GM21367 (cell line): ENCODE results near the gene CCDC171.

Experiments used
- ATAC-seq: cut with Tn5 transposase; IDR thresholded peaks from one replicate; pipeline ENCODE4 v1.9.1; 2021; ENCODE audit not compliant: unreplicated experiment

Gene CCDC171

DNA sequence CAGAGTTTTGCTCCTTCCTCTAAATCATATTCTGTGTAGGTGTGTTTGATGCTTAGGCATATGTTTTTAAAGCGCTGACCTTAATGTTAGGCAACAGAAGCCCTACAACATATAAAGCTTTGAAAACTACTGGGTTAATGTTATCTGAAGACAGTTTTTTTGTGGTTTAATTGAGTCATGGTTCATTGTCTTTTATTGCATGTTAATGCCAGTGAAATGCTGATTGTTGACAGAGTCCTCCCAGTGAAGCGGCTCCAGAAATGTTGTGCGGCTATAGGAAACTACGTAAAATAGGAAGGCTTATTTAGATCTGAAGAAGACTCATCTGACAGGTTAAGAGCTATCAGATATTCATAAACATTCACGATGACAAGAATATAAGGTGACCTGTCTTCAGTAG lies 424.6 kb downstream of the CCDC171 start:
- ATAC-seq = no peak

DNA sequence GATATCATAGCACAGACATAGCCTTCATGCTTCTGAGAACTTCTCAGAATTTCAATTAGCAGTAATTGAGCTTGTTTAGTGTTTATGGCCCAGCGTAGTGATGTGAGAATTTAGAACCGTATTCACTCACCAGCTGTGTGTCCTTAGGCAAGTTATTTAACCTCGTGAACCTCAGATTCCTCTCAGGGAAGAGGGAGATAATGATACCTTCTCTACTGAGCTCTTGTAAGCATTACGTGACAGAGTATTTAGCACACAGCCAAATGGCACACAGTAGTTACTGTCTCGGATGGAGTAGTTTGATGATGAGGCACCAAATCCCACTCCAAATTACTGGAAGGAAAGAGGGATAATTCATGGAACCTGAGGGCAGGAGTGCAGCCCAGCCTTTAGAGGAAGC lies 429.3 kb downstream of the CCDC171 start:
- ATAC-seq = no peak

DNA sequence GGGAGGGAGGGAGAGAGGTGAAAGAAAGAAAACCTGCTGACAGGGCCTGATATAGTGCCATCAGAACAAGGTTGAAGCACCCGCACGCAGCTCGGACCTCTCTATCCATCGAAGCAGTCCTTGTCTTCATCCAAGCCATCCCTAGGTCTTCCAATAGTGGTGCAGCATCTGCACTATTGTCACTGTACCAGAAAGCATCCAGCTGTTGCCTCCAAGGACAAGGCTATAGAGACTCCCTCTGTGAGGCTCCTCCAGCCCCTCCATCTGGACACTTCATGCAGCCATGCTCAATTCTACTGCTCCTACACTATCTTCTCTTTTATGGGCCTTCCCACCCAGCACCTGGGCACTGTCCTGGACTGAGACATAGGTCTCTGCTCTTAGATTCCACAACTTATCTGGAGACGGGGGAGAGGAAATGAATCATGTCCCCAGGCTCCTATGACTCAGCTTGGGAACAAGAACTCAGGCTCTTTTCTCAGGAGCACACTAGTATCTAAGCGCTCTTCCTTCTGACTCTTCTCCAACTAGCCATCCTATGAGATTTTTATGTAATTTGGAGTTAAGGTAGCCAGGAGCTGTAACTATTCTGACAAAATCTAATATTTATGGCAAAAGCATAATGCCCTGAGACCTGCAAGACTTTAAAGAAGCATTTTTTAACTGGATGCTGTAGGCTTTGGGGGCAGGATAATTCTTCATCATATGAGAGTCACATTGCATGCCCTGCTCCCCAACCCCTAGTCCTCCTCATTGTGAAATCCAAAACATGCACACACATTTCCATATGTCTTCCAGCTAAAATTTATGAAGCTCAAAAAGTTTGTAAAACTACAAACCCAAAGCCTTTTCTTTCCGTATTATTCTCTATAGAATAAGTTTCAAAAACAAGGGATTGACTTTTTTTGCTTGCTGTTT lies 446.8 kb downstream of the CCDC171 start:
- ATAC-seq = no peak

DNA sequence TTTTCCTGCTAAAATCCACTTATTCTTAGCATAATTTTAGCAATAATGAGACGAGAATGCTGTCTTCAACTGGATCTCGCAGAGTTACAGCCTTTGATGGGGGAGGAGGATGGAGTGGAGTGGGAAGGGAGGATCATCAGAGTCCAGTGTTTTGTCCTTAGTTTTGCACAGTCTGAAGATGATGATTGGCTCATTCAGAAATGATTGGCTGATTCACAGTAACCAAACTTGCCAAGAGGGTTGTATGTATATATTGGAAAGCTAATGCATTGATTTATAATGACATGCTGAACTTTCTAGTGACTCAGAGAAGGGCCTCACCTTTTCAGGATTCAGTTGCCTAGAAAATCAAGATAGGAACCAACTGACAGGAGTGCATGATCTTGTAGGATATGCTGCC lies 448.0 kb downstream of the CCDC171 start:
- no peak for ATAC-seq

DNA sequence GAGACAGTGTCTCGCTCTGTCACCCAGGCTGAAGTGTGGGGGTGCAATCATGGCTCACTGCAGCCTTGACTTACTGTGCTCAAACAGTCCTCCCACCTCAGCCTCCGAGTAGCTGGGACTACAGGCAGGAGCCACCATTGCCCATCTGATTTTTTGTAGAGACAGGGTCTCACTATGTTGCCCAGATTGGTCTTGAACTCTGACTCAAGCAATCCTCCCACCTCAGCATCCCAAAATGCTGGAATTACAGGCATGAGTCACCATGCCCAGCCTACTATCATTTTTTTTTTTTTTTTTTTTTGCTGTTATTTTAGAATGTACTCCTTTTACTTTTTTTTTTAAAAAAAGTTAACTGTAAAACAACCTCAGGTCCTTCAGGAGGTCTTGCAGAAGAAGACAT lies 449.0 kb downstream of the CCDC171 start:
- no peak for ATAC-seq

DNA sequence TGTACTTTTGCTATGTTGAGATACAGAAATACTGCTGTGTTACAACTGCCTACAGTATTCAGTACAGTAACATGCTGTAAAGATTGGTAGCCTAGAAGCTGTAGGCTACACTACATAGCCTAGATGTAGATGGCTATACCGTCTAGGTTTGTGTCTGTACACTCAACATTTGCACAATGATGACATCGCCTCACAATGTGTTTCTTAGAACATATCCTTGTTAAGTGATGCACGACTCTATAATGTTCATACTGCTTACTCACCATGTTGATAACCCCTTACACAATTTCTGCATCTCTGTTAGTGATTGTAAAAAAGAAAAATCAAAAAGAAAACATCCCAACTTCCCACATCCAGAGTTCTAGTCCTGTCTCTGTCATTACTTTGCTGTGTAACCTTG lies 450.0 kb downstream of the CCDC171 start:
- ATAC-seq = no peak

DNA sequence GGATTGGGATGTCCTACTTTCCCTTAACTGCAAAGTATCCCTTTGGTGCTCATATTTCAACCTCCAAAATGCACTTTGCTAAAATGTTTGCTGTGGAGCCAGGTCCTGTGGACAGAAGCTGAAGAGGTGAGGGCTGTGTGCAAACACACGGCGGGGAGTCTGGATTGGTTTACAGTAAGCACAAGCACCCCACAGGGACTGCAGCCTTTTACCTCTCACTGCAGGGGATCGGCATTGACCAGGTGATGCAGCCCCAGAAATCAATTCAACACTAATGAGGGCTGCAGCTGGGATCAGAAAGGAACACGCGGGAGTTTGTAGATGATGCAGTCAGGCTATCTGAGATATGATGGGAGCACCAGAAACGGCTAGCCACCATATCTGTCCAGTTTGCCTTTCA lies 450.9 kb downstream of the CCDC171 start:
- no peak for ATAC-seq

DNA sequence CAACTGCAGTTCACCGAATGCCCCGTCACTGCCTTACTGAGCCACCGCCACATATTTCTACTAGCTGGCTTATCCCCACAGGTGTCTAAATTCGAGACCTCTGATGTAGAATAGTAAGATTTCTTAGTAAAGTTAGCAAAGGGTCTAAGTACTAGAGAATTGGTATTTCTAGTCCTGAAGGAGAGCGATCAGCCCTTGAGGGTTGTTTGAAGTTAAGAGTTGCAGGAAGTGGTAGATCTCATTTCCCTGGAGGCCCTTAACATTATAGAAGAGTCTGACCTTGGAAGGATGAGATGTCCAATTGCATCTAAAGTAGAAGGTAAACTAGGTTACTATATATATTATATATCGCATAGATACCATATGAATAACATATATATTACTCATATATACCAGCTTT lies 451.8 kb downstream of the CCDC171 start:
- no peak for ATAC-seq

DNA sequence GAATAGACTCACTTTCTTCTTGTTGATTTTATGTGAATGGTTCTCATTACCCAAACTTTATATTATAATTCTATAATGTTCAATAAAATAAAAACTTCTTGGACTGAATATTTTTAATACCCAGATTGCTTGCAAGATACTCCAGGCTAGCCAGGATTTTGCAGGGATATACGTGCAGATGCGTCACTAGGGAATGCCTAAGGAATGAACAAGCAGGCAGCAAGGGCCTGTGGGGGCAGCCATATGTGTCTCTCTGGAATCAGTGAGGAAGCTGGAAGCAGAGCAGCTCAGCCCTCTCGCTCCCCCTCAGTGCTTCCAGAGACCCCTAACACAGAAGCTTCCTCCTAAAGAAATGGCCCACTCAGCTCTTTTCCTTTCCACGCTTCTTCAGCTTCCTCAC lies 457.4 kb downstream of the CCDC171 start:
- ATAC-seq = no peak

DNA sequence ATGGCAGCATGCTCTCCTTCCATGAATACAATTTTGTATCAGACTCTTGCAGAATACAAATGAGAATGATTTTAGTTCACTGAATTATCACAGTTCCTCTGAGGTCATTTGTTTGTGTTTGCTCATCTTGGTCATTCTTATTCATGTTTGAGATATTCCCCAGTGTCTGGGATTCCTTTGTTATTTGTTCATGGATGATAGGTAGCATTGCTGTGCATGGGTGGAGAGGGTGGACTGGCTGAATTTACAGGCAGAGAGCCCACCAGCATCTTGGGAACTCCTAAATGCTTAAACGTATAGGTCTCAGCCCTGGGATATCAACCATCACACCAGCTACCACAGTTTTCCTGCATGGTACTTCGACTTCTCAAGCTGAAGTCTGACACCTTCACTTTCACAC lies 459.8 kb downstream of the CCDC171 start:
- ATAC-seq = no peak

DNA sequence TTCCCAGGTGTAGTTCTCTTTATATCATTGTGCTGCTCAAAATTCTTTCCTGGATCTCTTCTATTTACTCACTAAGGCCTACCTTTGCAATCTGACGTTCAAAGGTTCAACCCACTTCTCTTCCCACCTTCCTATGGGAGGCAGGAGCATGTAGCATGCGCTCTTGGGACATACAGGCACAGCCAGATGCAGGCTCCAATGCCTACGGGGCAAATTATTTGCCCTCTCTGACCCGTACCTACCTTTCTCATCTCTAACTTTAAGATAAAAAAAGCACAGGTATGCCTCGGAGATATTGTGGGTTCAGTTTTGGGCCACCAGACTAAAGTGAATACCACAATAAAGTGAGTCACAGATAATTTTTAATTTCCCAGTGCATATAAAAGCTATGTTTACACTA lies 460.5 kb downstream of the CCDC171 start:
- no peak for ATAC-seq

DNA sequence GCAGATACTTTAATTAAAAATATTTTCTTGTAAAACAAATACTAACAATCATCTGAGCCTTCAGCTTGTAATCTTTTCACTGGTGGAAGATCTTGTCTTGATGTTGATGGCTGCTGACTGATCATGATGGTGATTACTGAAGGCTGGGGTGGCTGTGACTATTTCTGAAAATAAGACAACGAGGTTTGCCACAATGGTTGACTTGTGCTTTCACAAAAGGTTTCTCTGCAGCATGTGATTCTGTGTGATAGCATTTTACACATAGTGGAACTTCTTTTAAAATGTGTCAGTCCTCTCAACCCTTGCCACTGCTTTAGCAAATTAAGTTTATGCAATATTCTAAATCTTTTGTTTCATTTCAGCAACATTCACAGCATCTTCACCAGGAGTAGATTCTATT lies 461.0 kb downstream of the CCDC171 start:
- ATAC-seq = no peak

DNA sequence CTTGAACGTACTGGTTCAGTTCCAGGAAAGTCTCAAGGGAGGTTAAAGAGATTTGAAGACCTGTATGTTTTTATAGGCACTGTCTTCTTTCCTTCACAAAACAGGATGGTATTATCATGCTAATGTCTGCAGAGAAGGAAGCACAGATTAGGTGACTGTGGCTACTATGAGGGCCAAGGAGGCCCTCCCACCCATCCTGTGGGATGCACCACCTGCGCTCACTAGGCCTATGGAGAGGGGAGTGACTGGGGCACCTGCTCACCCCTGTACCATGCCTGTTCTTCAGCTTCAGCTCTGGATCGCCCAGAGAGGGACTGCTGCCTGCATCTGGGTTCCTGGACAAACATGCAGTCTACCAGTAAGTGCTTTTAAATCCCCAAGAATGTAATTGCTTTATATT lies 469.4 kb downstream of the CCDC171 start:
- ATAC-seq = no peak

DNA sequence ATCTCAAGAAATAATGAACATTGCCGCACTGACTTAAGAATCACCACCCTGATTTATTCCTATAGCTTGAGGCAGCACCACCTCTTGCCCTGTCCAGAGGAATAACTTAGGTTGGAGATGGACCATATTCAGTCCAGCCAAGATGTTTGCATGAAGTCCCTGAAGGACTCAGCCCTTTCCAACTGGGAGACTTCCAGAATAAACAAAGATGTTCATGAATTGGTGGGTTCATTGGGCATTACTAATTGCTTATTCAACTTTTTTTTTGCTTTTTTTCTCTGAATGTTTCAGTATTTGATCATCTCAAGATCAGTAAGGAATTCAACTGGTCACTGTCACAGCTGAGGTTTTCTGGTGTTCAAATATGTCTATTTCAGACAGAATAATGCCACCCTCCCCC lies 470.6 kb downstream of the CCDC171 start:
- ATAC-seq = no peak
